Stimulated activated CD4-positive, alpha-beta T cell treated with anti-CD3 and anti-CD28 coated beads, Interleukin-4, amount 100 ng/mL, for 24 hours (primary cell): ENCODE measurements around the gene ORC6.

ENCODE experiments used
- DNase-seq: peaks from one replicate; pipeline ENCODE4 v3.0.0-alpha.2; 2020

ORC6 gene

DNA sequence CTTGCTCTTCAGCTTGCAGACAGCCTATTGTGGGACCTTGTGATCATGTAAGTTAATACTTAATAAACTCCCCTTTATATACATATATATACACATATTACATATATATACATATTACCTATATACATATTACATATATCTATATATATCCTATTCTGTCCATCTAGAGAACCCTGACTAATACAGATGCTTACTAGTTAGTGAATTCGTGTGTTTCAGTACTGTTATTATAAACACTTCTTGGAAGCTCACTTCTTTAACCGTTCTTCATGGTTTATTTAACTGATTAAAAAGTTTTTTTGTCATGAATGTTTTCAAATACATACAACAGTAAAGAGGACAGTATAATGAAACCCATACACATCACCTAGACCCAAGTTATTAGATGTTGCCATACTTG lies 12.6 kb downstream of the ORC6 start:
- DNase-seq, result no peak

GRCh38 chr16:46706642-46707041 lies 17.2 kb downstream of the ORC6 start:
- no peak for DNase-seq

DNA sequence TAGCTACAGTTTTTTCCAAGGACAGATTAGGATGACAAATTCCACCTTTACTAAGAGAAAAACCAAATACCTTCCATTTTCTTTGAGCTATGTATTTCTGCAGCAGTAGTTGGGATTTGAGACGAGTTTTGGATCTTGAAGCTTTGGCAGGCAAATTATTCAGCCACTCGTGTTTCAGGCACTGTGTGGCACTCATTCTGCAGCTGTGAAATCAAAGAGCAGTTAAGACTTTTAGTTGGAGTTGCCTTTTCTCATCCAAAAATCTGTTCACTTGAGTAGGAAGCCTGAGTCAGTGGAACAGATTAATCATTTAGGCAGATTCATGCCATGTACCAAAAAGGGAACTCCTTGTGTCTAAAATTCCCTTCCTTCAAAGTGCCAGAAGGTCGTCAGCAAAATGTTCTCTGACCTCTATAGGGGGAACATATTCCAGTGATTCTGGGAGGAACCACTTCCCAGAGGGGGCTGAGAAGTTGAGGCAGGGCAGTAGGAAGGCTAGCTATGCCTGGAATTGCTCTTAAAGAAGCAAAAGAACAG lies 20.1 kb downstream of the ORC6 start:
- no peak for DNase-seq

DNA sequence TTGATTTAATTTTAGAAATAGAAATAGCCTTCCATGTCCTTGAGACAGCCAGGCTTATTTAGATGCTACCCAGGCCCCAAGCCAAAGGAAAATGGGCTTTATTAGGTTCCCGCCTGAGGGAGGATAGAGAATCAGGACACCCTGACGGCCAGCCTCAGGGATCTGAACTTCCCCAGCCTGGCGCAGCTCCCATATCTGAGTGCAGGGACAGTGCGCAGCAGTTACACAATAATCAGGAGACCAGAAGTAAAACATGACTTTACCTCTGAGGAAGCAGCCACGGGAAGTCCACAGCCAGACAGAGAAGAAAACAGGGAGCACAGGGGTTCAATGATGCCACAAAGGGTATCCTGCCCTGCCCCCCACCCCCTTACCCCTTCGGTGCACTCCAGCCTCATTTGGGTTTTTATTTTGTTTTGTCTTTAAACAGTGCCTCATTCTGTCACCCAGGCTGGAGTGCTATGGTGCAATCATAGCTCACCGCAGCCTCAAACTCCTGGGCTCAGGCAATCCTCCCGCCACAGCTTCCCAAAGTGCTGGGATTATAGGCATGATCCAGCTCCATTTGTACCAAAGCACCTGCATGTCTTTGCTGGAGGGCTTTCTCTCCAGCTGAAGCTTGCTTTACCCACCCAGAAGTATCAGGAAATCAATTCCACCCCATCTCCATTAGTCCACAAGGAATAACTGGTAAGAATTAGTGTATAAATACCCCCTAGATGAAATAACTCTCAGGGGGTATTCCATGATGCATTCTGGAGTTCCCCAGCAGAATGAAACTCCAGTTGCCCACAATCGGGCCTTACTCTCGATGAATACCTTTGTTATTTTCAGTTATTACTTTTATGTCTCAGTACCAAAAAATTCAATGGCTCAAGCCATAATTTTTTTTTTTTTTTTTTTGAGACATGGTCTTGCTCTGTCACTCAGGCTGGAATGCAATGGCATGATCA lies 21.9 kb downstream of the ORC6 start:
- no peak for DNase-seq

DNA sequence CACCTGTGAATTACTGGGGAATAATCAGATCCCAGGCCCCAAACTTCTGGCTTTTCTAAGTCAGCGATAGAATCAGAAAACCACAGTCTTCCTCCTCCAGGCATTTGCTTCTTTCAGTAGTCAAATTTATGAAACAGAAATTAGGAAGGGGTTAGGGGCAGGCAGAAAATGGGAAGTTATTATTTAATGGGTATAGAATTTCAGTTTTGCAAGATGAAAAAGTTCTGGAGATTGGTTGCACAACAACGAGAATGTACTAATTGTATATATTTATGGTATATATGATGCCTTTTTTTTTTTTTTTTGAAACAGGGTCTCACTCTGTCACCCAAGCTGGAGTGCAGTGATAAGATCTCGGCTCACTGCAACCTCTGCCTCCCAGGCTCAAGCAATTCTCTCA lies 23.5 kb downstream of the ORC6 start:
- no peak for DNase-seq

- no peak for DNase-seq
These were observed 24.2 kb downstream of the ORC6 start for GRCh38 chr16:46713634-46714033.

- DNase-seq, result no peak
These were observed 25.5 kb downstream of the ORC6 start for GRCh38 chr16:46714797-46715591.

- DNase-seq, result no peak
These were observed 26.4 kb downstream of the ORC6 start for GRCh38 chr16:46715769-46716305.

DNA sequence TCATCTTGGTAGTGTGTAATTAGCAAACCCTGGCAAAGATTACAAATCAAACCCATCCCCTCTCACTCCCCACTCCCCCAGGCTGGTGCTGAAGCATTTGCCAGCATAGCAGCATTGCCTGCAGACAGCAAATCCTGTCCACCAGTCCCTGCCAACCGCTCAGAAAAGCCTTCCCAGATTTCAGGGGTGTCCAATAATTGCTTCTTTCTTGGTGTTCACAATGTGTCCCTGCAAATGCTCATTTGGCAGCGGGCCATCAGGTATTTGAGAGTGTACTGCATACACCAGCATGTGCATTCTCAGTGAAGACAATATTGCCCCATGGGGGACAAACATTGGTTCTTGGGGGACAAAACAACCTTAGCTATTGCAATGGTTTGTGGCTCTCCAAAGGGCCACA lies 28.2 kb downstream of the ORC6 start:
- no peak for DNase-seq

DNA sequence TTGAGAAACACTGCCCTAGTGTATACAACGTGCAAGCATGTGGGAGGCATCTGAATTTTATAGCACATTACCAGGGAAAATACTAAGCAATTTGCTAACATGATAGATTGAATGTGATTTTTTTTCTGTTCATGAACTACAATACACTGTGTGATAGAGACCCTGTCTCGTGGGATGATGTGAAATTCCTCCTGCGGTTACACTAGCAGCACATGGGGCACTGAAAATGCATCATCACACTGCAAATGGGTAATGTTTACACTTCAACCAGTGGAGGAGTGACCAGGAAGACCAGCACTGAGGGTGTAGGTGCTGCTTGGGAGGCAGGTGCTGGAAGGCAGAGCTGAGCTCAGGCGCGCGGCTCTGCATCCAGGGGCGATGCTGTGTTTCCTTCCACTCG lies 28.8 kb downstream of the ORC6 start:
- DNase-seq, result no peak

DNA sequence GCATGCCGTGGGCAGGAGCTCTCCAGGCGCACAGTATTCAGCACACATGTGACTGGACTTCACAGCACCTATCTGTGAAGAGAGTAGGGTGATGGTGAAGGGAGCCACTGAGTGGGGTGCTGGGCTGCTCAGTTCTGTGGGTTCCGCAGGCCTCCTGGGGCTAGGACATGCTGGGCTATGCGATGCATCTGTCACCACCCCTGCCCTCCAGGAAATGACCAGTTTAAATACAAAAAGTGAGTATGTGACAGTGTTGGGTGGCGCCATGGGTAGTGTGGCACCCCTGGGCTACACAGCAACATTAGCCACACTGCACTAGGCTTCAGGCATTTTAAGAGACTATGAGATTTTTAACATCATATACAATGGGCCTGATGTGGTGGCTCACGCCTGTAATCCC lies 30.1 kb downstream of the ORC6 start:
- DNase-seq, result no peak

DNA sequence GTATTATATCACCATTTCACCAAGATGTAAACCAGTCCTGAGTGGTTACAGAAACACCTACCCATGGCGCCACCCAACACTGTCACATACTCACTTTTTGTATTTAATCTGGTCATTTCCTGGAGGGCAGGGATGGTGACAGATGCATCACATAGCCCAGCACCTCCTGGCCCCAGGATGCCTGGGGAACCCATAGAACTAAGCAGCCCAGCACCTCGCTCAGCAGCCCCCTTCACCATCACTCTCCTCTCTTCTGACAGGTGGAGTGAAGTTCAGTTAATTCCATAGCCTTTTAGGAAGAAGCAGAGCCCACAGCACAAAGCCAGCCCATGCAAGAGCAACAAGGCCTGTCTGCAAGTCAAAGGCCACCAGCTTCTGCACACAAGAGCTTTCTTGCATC lies 31.2 kb downstream of the ORC6 start:
- DNase-seq, result no peak

- no peak for DNase-seq
These were observed 32.4 kb downstream of the ORC6 start for GRCh38 chr16:46721885-46722284.

GRCh38 chr16:46727184-46727583 lies 37.7 kb downstream of the ORC6 start:
- DNase-seq, result no peak

- no peak for DNase-seq
These were observed 38.2 kb downstream of the ORC6 start for GRCh38 chr16:46727630-46728029.

GRCh38 chr16:46728806-46729205 lies 39.3 kb downstream of the ORC6 start:
- DNase-seq, result no peak

GRCh38 chr16:46729326-46729995 lies 40.0 kb downstream of the ORC6 start:
- no peak for DNase-seq

DNA sequence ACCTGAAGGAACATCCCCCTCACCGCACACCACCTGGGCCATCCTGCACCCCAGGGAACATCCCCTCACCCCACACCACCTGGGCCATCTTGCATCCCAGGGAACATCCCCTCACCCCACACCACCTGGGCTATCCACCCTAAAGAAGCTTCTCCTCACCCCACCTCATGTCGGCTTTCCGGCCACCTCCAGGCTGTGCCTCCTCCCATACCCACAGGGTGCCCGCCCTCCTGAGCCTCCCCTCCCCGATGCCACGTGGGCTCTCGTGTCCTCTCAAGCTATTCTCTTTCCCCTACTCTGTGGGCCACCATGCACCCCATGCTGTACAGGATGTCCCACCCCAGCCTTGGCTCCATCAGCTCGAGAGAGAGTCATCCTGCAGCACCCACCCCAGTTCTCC lies 40.7 kb downstream of the ORC6 start:
- no peak for DNase-seq

DNA sequence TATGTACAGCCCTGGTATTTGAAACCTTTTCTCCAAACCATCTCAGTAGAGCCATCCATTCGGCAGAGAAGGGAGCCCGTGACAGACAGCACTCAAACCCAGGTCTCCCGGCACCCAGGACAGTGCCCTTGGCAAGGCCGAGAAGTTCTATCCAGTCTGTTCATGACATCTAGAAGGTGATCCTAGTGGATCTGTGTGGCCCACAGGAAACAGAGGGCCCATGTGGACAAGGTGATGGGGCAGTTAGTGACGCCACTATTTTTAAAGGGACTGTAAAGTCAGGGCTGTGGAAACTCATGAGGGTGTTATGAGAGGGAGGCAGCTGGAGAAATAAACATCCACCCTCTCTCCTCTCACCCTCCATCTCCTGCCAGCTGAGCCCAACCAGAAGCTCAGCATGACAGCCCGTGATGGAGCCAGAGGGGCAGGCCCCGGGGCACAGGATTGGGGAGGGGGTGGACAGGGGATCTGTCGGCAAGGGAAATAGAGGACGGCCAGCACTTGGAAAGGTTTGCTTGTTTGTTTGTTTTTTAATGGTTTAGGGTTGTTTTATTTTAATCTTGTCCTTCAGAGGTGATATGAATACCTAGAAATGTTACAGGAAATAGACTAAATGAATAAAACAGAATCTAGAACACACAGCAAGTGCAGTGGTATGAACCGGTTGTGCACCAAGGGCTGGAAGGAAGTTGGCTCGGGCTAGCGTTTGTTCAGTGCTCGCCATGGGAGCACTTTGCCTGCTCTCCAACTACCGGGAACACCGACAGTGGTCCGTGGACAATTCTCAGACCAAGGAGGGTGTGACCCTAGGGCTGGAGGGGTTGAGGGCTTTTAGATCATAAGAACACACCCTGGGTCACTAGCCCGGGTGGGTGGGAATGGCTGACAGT lies 41.6 kb downstream of the ORC6 start:
- DNase-seq, result no peak

DNA sequence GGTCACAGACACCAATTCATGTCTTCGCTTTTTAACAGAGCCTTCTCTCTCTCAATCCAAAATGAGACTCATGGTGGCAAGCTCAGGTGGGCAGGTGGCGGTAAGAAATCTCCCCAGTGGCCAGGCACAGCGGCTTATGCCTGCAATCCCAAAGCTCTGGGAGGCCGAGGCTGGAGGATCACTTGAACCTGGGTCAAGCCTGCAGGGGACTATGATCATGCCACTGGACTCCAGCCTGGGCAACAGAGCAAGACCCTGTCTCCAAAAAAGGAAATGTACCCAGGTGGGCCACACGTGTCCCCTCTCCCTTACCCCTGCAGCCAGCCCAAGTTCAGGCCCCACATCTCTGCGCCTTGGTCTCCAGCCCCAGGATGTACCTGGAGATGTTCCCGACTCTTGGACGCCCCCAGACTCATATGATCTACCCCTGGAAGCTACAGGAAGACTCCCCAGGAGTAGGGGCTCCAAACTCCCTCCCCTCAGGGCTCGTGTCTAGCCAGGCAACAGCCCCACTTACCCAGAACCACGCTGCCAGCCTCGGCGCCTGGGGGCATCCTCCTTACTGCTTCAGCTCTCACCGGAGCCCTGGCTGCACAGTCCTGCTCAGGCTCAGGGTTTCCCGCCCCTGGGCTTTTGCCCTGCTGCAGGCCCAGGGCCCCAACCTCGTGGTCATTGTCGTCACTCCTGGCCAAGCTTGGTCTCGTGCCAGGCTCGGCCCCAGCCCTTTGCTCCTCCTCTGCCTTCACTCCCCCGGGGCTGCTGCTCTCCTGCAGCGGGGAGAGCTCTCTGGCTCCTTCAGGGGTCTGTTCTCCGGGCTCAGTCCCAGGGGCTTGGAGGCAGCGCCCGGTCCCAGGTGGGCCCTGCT lies 42.5 kb downstream of the ORC6 start:
- no peak for DNase-seq

DNA sequence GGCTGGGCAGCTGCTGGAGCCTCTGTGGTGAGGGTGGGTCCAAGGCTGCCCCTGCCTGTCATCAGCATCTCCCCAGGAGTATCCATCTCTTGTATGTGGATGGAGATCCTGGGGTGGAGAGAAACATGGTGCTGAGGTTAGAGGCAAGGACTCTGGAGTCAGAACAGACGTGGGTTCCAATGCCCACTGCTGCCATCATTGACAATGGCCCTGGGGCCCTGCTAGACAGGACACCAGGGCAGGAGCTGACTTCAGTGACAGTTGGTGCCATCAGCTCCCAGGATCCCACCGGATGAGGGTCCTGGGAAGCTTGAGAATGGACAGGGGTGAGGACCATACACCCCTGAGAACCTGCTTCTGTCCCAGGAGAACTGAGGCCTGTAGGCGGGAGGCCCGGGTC lies 43.1 kb downstream of the ORC6 start:
- DNase-seq, result no peak
